Vagina (tissue), 2 donors: Measurements from ENCODE around the gene PADI1.

Source experiments
- CTCF ChIP-seq, 3 experiments: fragments of 450-650 bp in 2 of 3; fragments of 200-600 bp in 1 of 3; sonication (generic) in 1 of 3; IDR thresholded peaks; one replicate each; pipeline ENCODE4 v1.5.1; 2017 to 2019; ENCODE audit warnings: antibody characterized with exemption in 3 of 3, mild to moderate bottlenecking in 2 of 3, moderate library complexity in 2 of 3
- POLR2AphosphoS5 ChIP-seq, 2 donors: sonication (generic); formaldehyde crosslinking; IDR thresholded peaks; one replicate each; pipeline ENCODE4 v1.9.0; 2017; ENCODE audit warnings: antibody characterized with exemption in 2 of 2, mild to moderate bottlenecking in 2 of 2, low read depth in 1 of 2; ENCODE audit not compliant: insufficient read depth in 1 of 2

GRCh38 chr1:17220287-17220686, 15.4 kb downstream of the PADI1 start:
- TF ChIP-seq CTCF (IDR thresholded peaks at IDR 0.05), result no peak
- no peak for TF ChIP-seq POLR2AphosphoS5 (IDR thresholded peaks at IDR 0.05; ENCODE audit: insufficient read depth in 1 of 2, low read depth in 1 of 2)
